A549 (cell line): ENCODE measurements around the gene ATP8A2.

ENCODE experiments used
- CHD2 ChIP-seq: fragments of 150-350 bp; IDR thresholded peaks from 2 replicates; pipeline ENCODE4 v1.6.1; 2014; ENCODE audit warnings: low read length; ENCODE audit not compliant: partially characterized antibody
- CTCF ChIP-seq: fragments of >200 bp; sonication (Bioruptor Twin); formaldehyde crosslinking; IDR thresholded peaks from 3 replicates; pipeline ENCODE4 v1.5.1; 2016
- NR3C1 ChIP-seq: fragments of >200 bp; sonication (Bioruptor Twin); formaldehyde crosslinking; IDR thresholded peaks from 3 replicates; pipeline ENCODE4 v1.6.1; 2017
- RFX5 ChIP-seq: fragments of 450-650 bp; IDR thresholded peaks from 2 replicates; pipeline ENCODE4 v1.7.1; 2014; ENCODE audit warnings: antibody characterized with exemption, mild to moderate bottlenecking, moderate library complexity

- TF ChIP-seq RFX5 (no peak), CHD2 (no peak), NR3C1 (no peak), CTCF (no peak)
These were observed 130.8 kb downstream of the ATP8A2 start for GRCh38 chr13:25502551-25502950.
